GM18502 (cell line): Measurements from ENCODE around the gene RASGRF1.

Source experiments
- ATAC-seq: cut with Tn5 transposase; IDR thresholded peaks from one replicate; pipeline ENCODE4 v1.9.1; 2021; ENCODE audit warnings: mild to moderate bottlenecking; ENCODE audit not compliant: unreplicated experiment, poor library complexity

The RASGRF1 gene

GRCh38 chr15:78977091-78977571 is 113.4 kb downstream of the RASGRF1 start:
- ATAC-seq, result peak; percentile 71

GRCh38 chr15:78976691-78977090 is 113.9 kb downstream of the RASGRF1 start:
- ATAC-seq, result peak; percentile 31

GRCh38 chr15:78974272-78974918 is 116.2 kb downstream of the RASGRF1 start:
- no peak for ATAC-seq

GRCh38 chr15:78969687-78970349 is 120.8 kb downstream of the RASGRF1 start:
- ATAC-seq, result no peak

- ATAC-seq, result no peak
These were observed 121.9 kb downstream of the RASGRF1 start for GRCh38 chr15:78968539-78969271.

GRCh38 chr15:78968114-78968513 is 122.5 kb downstream of the RASGRF1 start:
- ATAC-seq, result no peak

GRCh38 chr15:78960308-78960707 is 130.3 kb downstream of the RASGRF1 start:
- no peak for ATAC-seq

- ATAC-seq, result no peak
These were observed 131.2 kb downstream of the RASGRF1 start for GRCh38 chr15:78959360-78959759.

- ATAC-seq, result no peak
These were observed 133.0 kb downstream of the RASGRF1 start for GRCh38 chr15:78957416-78958093.

- ATAC-seq, result no peak
These were observed 133.6 kb downstream of the RASGRF1 start for GRCh38 chr15:78956937-78957336.

- ATAC-seq, result no peak
These were observed 135.2 kb downstream of the RASGRF1 start for GRCh38 chr15:78955355-78955754.

GRCh38 chr15:78951841-78952238 is 138.7 kb downstream of the RASGRF1 start:
- ATAC-seq, result no peak

- no peak for ATAC-seq
These were observed 139.4 kb downstream of the RASGRF1 start for GRCh38 chr15:78950902-78951840.

- no peak for ATAC-seq
These were observed 140.2 kb downstream of the RASGRF1 start for GRCh38 chr15:78950343-78950742.

GRCh38 chr15:78949461-78949860 is 141.1 kb downstream of the RASGRF1 start:
- no peak for ATAC-seq

- ATAC-seq, result no peak
These were observed 143.1 kb downstream of the RASGRF1 start for GRCh38 chr15:78947506-78947905.

- ATAC-seq, result no peak
These were observed 144.1 kb downstream of the RASGRF1 start for GRCh38 chr15:78946493-78946892.

GRCh38 chr15:78944669-78945407 is 145.7 kb downstream of the RASGRF1 start, which contains the start of gene CTSH:
Gene CTSH, minus strand, starts transcription at chr15:78945046. Its CDS starts 65 bp downstream, at chr15:78944981.
- peak; percentile 61 for ATAC-seq

GRCh38 chr15:78944202-78944625 is 146.4 kb downstream of the RASGRF1 start:
- peak; percentile 29 for ATAC-seq
